Measurements from ENCODE around the gene ELOVL1. TPM values are rescaled to one million over a fixed set of nuclear protein-coding genes. Genes with fewer than 3 reads are reported as not detected.

Gene ELOVL1
- total and polyA plus RNA-seq, 2 experiments from 2014 or later: 16.7 to 23.3 TPM

DNA sequence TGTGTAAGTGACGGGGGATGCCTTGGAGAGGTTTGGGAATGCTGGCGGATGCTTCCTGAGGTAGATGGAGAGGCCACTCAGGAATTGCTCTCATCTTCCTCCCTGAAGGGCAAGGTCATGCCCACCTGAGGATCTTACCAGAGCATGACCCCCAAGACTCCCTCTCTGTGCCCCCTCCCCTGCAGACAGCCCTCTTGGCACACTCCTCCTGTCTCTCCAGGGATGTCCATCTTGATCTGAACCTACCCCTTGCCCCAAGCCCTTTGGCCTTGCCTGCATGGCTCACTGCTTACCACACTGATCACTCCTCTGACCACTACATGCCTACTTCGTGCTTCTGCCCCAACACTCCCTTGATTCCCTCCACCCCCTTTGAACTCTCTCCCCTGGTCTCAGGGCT lies 48.0 kb downstream of the ELOVL1 start (continued):
- TF ChIP-seq, protein P1, sequence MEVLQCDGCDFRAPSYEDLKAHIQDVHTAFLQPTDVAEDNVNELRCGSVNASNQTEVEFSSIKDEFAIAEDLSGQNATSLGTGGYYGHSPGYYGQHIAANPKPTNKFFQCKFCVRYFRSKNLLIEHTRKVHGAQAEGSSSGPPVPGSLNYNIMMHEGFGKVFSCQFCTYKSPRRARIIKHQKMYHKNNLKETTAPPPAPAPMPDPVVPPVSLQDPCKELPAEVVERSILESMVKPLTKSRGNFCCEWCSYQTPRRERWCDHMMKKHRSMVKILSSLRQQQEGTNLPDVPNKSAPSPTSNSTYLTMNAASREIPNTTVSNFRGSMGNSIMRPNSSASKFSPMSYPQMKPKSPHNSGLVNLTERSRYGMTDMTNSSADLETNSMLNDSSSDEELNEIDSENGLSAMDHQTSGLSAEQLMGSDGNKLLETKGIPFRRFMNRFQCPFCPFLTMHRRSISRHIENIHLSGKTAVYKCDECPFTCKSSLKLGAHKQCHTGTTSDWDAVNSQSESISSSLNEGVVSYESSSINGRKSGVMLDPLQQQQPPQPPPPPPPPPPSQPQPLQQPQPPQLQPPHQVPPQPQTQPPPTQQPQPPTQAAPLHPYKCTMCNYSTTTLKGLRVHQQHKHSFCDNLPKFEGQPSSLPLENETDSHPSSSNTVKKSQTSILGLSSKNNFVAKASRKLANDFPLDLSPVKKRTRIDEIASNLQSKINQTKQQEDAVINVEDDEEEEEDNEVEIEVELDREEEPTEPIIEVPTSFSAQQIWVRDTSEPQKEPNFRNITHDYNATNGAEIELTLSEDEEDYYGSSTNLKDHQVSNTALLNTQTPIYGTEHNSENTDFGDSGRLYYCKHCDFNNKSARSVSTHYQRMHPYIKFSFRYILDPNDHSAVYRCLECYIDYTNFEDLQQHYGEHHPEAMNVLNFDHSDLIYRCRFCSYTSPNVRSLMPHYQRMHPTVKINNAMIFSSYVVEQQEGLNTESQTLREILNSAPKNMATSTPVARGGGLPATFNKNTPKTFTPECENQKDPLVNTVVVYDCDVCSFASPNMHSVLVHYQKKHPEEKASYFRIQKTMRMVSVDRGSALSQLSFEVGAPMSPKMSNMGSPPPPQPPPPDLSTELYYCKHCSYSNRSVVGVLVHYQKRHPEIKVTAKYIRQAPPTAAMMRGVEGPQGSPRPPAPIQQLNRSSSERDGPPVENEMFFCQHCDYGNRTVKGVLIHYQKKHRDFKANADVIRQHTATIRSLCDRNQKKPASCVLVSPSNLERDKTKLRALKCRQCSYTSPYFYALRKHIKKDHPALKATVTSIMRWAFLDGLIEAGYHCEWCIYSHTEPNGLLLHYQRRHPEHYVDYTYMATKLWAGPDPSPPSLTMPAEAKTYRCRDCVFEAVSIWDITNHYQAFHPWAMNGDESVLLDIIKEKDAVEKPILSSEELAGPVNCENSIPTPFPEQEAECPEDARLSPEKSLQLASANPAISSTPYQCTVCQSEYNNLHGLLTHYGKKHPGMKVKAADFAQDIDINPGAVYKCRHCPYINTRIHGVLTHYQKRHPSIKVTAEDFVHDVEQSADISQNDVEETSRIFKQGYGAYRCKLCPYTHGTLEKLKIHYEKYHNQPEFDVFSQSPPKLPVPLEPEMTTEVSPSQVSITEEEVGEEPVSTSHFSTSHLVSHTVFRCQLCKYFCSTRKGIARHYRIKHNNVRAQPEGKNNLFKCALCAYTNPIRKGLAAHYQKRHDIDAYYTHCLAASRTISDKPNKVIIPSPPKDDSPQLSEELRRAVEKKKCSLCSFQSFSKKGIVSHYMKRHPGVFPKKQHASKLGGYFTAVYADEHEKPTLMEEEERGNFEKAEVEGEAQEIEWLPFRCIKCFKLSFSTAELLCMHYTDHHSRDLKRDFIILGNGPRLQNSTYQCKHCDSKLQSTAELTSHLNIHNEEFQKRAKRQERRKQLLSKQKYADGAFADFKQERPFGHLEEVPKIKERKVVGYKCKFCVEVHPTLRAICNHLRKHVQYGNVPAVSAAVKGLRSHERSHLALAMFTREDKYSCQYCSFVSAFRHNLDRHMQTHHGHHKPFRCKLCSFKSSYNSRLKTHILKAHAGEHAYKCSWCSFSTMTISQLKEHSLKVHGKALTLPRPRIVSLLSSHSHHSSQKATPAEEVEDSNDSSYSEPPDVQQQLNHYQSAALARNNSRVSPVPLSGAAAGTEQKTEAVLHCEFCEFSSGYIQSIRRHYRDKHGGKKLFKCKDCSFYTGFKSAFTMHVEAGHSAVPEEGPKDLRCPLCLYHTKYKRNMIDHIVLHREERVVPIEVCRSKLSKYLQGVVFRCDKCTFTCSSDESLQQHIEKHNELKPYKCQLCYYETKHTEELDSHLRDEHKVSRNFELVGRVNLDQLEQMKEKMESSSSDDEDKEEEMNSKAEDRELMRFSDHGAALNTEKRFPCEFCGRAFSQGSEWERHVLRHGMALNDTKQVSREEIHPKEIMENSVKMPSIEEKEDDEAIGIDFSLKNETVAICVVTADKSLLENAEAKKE (CRISPR knock-in tag; IDR thresholded peaks at IDR 0.05): no peak
- TF ChIP-seq, protein P2, sequence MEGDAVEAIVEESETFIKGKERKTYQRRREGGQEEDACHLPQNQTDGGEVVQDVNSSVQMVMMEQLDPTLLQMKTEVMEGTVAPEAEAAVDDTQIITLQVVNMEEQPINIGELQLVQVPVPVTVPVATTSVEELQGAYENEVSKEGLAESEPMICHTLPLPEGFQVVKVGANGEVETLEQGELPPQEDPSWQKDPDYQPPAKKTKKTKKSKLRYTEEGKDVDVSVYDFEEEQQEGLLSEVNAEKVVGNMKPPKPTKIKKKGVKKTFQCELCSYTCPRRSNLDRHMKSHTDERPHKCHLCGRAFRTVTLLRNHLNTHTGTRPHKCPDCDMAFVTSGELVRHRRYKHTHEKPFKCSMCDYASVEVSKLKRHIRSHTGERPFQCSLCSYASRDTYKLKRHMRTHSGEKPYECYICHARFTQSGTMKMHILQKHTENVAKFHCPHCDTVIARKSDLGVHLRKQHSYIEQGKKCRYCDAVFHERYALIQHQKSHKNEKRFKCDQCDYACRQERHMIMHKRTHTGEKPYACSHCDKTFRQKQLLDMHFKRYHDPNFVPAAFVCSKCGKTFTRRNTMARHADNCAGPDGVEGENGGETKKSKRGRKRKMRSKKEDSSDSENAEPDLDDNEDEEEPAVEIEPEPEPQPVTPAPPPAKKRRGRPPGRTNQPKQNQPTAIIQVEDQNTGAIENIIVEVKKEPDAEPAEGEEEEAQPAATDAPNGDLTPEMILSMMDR (conservative IDR thresholded peaks at IDR 0.05; ENCODE audit: low read depth in 2 of 2): no peak
- TF ChIP-seq NANOG (IDR thresholded peaks at IDR 0.05; ENCODE audit: borderline replicate concordance): no peak
- no peak for TF ChIP-seq JUNB (IDR thresholded peaks at IDR 0.05; ENCODE audit: unreplicated experiment)
- TF ChIP-seq, protein P3, sequence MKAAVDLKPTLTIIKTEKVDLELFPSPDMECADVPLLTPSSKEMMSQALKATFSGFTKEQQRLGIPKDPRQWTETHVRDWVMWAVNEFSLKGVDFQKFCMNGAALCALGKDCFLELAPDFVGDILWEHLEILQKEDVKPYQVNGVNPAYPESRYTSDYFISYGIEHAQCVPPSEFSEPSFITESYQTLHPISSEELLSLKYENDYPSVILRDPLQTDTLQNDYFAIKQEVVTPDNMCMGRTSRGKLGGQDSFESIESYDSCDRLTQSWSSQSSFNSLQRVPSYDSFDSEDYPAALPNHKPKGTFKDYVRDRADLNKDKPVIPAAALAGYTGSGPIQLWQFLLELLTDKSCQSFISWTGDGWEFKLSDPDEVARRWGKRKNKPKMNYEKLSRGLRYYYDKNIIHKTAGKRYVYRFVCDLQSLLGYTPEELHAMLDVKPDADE (IDR thresholded peaks at IDR 0.05): no peak
- no peak for TF ChIP-seq POLR2AphosphoS5 (IDR thresholded peaks at IDR 0.05; ENCODE audit: low read depth)
- no peak for TF ChIP-seq EZH2 (IDR thresholded peaks at IDR 0.05; ENCODE audit: low read depth, unreplicated experiment)
- no peak for TF ChIP-seq ZNF331 (CRISPR knock-in tag; IDR thresholded peaks at IDR 0.05; ENCODE audit: low read depth)
- TF ChIP-seq STAT1 (IDR thresholded peaks at IDR 0.05; ENCODE audit: unreplicated experiment): no peak
- no peak for TF ChIP-seq EZH2phosphoT487 (IDR thresholded peaks at IDR 0.05; ENCODE audit: unreplicated experiment)
- no peak for TF ChIP-seq ZNF114 (CRISPR knock-in tag; IDR thresholded peaks at IDR 0.05)

All from GM23338 (cell line).